Kidney (tissue), 14 donors: ENCODE data around the gene PNPLA1. TPM values are rescaled to one million over a fixed set of nuclear protein-coding genes. Genes with fewer than 3 reads are reported as not detected.

Source experiments
- DNase-seq, 5 donors: peaks; one replicate each; pipeline ENCODE4 v3.0.0-alpha.2; 2013 to 2020
- FAIRE-seq: peaks from 2 replicates; lab custom pipeline; 2012; peaks lifted over from hg19 to GRCh38; lab: Jason Lieb, UNC
- H3K27ac ChIP-seq, 2 donors: one replicate each; pipeline ENCODE4 v1.7.0; 2013; ENCODE audit warnings: low read depth in 2 of 2, low read length in 2 of 2, inconsistent platforms in 1 of 2
- H3K27me3 ChIP-seq: one replicate; pipeline ENCODE4 v1.7.1; 2013; ENCODE audit warnings: low read length, inconsistent platforms; ENCODE audit not compliant: control insufficient read depth, insufficient read depth
- H3K36me3 ChIP-seq, 3 donors: one replicate each; pipeline versions ENCODE4 v1.7.0 to v1.7.1; 2013; ENCODE audit warnings: low read length in 3 of 3, control low read depth in 1 of 3, inconsistent platforms in 1 of 3; ENCODE audit not compliant: insufficient read depth in 3 of 3, control insufficient read depth in 2 of 3
- H3K4me1 ChIP-seq, 3 donors: one replicate each; pipeline versions ENCODE4 v1.7.0 to v1.7.1; 2013; ENCODE audit warnings: low read length in 3 of 3, inconsistent platforms in 1 of 3, low read depth in 1 of 3; ENCODE audit not compliant: control insufficient read depth in 2 of 3, insufficient read depth in 2 of 3
- H3K4me3 ChIP-seq, 3 donors: one replicate each; pipeline versions ENCODE4 v1.7.0 to v1.8.1; 2013; ENCODE audit warnings: low read length in 3 of 3, control low read depth in 1 of 3, inconsistent platforms in 1 of 3
- H3K9ac ChIP-seq, 3 donors: one replicate each; pipeline versions ENCODE4 v1.7.0 to v1.7.1; 2013; ENCODE audit warnings: low read length in 3 of 3, control low read depth in 1 of 3, inconsistent platforms in 1 of 3
- H3K9me3 ChIP-seq, 3 donors: one replicate each; pipeline versions ENCODE4 v1.7.0 to v1.7.1; 2013; ENCODE audit warnings: low read length in 3 of 3, control low read depth in 1 of 3, inconsistent platforms in 1 of 3; ENCODE audit not compliant: control insufficient read depth in 2 of 3, insufficient read depth in 1 of 3
- CTCF ChIP-seq: IDR thresholded peaks from 3 replicates; pipeline ENCODE4 v1.5.1; 2012; ENCODE audit warnings: mild to moderate bottlenecking, moderate library complexity, borderline replicate concordance; ENCODE audit not compliant: insufficient read depth; ENCODE audit errors: extremely low read depth
- intact Hi-C: fragments of 100-400 bp; cut with DNase I; formaldehyde crosslinking; loops from one replicate; pipeline ENCODE4 v1.11.1; 2022
- polyA plus RNA-seq: library from polyadenylated mRNA; stranded (reverse); fragments of 350-450 nt; fragmentation: Illumina TruSeq; extraction: RNeasy Lipid Tissue Mini Kit (QIAGEN cat#74804); gene quantifications from one replicate; pipeline ENCODE4 v1.2.3, GENCODE V29; 2014; ENCODE audit warnings: low read depth, low replicate concordance; ENCODE audit not compliant: insufficient read depth
- total RNA-seq: library from RNA; stranded (reverse); fragmentation: NEBNext Ultra II Directional; extraction: Animal tissue kit (Norgen Biotek cat#: 25700); gene quantifications from one replicate; pipeline ENCODE4 v1.2.1, GENCODE V29; 2021
- donor health status: control.
- donor health status: control.
- donor health status: control.
- donor health status: control.
- donor health status: control.
- donor health status: DM: yes; HTN: yes; CAD: no.
- donor health status: Normal renal cell carcinoma (clear cell type).

Gene PNPLA1
- total and polyA plus RNA-seq, 2 donors from 2014 or later, result 0.19 to 1.2 TPM

GRCh38 chr6:36226438-36227047 lies 43.3 kb upstream of the PNPLA1 start:
- DNase-seq (no peak), FAIRE-seq (no peak)
- Histone ChIP-seq H3K36me3 (peaks cover 6 to 45% (median 43%) of the 10 kb centered on the region in 3 donors), H3K4me3 (no peak overlapping the region), H3K9ac (peak overlapping the region in 1 of 3 donors; percentile 20), H3K4me1 (peaks cover 0 to 17% (median 9%) of the 10 kb centered on the region in 3 donors), H3K27me3 (no peaks in the 10 kb centered on the region), H3K9me3 (no peaks in the 10 kb centered on the region), H3K27ac (peak overlapping the region in 1 of 2 donors; percentile 18)
- no peak for TF ChIP-seq CTCF
- intact Hi-C loops, result no loop called here

GRCh38 chr6:36227379-36228228 lies 42.3 kb upstream of the PNPLA1 start:
- no peaks in the 10 kb centered on the region for H3K27me3 ChIP-seq
- H3K27ac ChIP-seq, result no peak overlapping the region
- H3K4me1 ChIP-seq, result peaks cover 0 to 17% (median 9%) of the 10 kb centered on the region in 3 donors
- no peak for FAIRE-seq
- intact Hi-C loops, result no loop called here
- H3K36me3 ChIP-seq, result peaks cover 5 to 44% (median 37%) of the 10 kb centered on the region in 3 donors
- H3K9me3 ChIP-seq, result no peaks in the 10 kb centered on the region
- no peak overlapping the region for H3K9ac ChIP-seq
- no peak for DNase-seq
- TF ChIP-seq CTCF, result no peak
- no peak overlapping the region for H3K4me3 ChIP-seq

GRCh38 chr6:36229223-36229622 lies 40.6 kb upstream of the PNPLA1 start:
- Histone ChIP-seq H3K9me3 (no peaks in the 10 kb centered on the region), H3K36me3 (peaks cover 3 to 42% (median 30%) of the 10 kb centered on the region in 3 donors), H3K9ac (no peak overlapping the region), H3K4me3 (no peak overlapping the region), H3K27me3 (no peaks in the 10 kb centered on the region), H3K4me1 (peaks cover 0 to 16% (median 9%) of the 10 kb centered on the region in 3 donors), H3K27ac (no peak overlapping the region)
- no peak for DNase-seq
- no peak for FAIRE-seq
- no peak for TF ChIP-seq CTCF
- intact Hi-C loops, result no loop called here
